Neural progenitor cell (in vitro differentiated cells): ENCODE measurements around the gene ALDH1B1. TPM values are rescaled to one million over a fixed set of nuclear protein-coding genes. Genes with fewer than 3 reads are reported as not detected.
A peak's percentile ranks its signal among the peaks of the same experiment; 100 is the strongest.

ENCODE experiments used
- DNase-seq: peaks from one replicate; pipeline ENCODE4 v3.0.0-alpha.2; 2016; ENCODE audit warnings: low spot score
- H2AFZ ChIP-seq: fragments of 200-600 bp; sonication (generic); replicated peaks from 2 replicates; pipeline ENCODE4 v1.6.1; 2016; ENCODE audit warnings: antibody characterized with exemption
- H3F3A ChIP-seq: fragments of 200-600 bp; sonication (generic); 2 replicates; pipeline ENCODE4 v1.6.1; 2016; ENCODE audit warnings: antibody characterized with exemption, low read depth
- H3K27ac ChIP-seq: fragments of 200-600 bp; sonication (generic); 2 replicates; pipeline ENCODE4 v1.5.1; 2016; ENCODE audit warnings: mild to moderate bottlenecking
- H3K27me3 ChIP-seq: fragments of 200-600 bp; sonication (generic); 2 replicates; pipeline ENCODE4 v1.6.1; 2016; ENCODE audit warnings: mild to moderate bottlenecking, moderate library complexity
- H3K36me3 ChIP-seq: fragments of 200-600 bp; sonication (generic); 2 replicates; pipeline ENCODE4 v1.5.1; 2016
- H3K4me1 ChIP-seq: fragments of 200-600 bp; sonication (generic); 2 replicates; pipeline ENCODE4 v1.6.1; 2016; ENCODE audit warnings: mixed run types
- H3K4me2 ChIP-seq: fragments of 200-600 bp; sonication (generic); 2 replicates; pipeline ENCODE4 v1.6.1; 2016
- H3K4me3 ChIP-seq: fragments of 200-600 bp; sonication (generic); 2 replicates; pipeline ENCODE4 v1.5.1; 2016
- H3K79me2 ChIP-seq: fragments of 200-600 bp; sonication (generic); 2 replicates; pipeline ENCODE4 v1.6.1; 2016; ENCODE audit warnings: low read depth
- H3K9ac ChIP-seq: fragments of 200-600 bp; sonication (generic); 2 replicates; pipeline ENCODE4 v1.6.1; 2016
- H3K9me3 ChIP-seq: fragments of 200-600 bp; sonication (generic); 2 replicates; pipeline ENCODE4 v1.5.1; 2016; ENCODE audit warnings: low read depth
- H4K20me1 ChIP-seq: fragments of 200-600 bp; sonication (generic); 2 replicates; pipeline ENCODE4 v1.6.1; 2016; ENCODE audit warnings: low read depth
- H3K27ac Mint-ChIP-seq: 3 replicates; pipeline ENCODE4 v1.8.0; 2021; ENCODE audit warnings: mixed read lengths
- H3K27me3 Mint-ChIP-seq: 2 replicates; pipeline ENCODE4 v1.8.0; 2022; ENCODE audit warnings: low read depth, mild to moderate bottlenecking, inconsistent platforms, moderate library complexity, mixed read lengths; ENCODE audit not compliant: insufficient read depth
- H3K36me3 Mint-ChIP-seq: 3 replicates; pipeline ENCODE4 v1.8.0; 2021; ENCODE audit warnings: mixed read lengths
- H3K4me1 Mint-ChIP-seq: 3 replicates; pipeline ENCODE4 v1.8.0; 2021; ENCODE audit warnings: mixed read lengths
- H3K4me3 Mint-ChIP-seq: 3 replicates; pipeline ENCODE4 v1.8.0; 2021; ENCODE audit warnings: mild to moderate bottlenecking, moderate library complexity, mixed read lengths
- H3K9me3 Mint-ChIP-seq: 3 replicates; pipeline ENCODE4 v1.8.0; 2020; ENCODE audit warnings: mixed read lengths
- CTCF ChIP-seq: fragments of 200-600 bp; sonication (generic); IDR thresholded peaks from 2 replicates; pipeline ENCODE4 v1.5.1; 2017; ENCODE audit warnings: antibody characterized with exemption, mild to moderate bottlenecking
- EZH2 ChIP-seq: fragments of 200-600 bp; sonication (generic); IDR thresholded peaks from 2 replicates; pipeline ENCODE4 v1.6.1; 2017; ENCODE audit warnings: antibody characterized with exemption, mild to moderate bottlenecking, moderate library complexity
- EZH2phosphoT487 ChIP-seq: fragments of 200-600 bp; sonication (generic); IDR thresholded peaks from 2 replicates; pipeline ENCODE4 v1.6.1; 2017; ENCODE audit warnings: antibody characterized with exemption
- total RNA-seq: library from RNA; depleted of rRNA; stranded (reverse); fragments of >200 nt; gene quantifications from 2 replicates; pipeline ENCODE4 v1.2.3, GENCODE V29; 2015; ENCODE audit warnings: low replicate concordance

Gene ALDH1B1
- total RNA-seq, 1 donor from 2014 or later: 32.9 TPM

- Histone ChIP-seq H3K27ac (no peak overlapping the region), H2AFZ (no peak overlapping the region), H3K9ac (no peak overlapping the region), H3K36me3 (no peaks in the 10 kb centered on the region), H3K79me2 (no peaks in the 10 kb centered on the region), H3K9me3 (no peaks in the 10 kb centered on the region), H3K4me1 (no peaks in the 10 kb centered on the region), H3K4me2 (no peak overlapping the region), H4K20me1 (no peaks in the 10 kb centered on the region), H3K4me3 (no peak overlapping the region), H3K27me3 (no peaks in the 10 kb centered on the region), H3F3A (no peaks in the 10 kb centered on the region)
- Mint-ChIP-seq H3K36me3 (peaks cover 5% of the 10 kb centered on the region), H3K4me3 (no peak overlapping the region), H3K27me3 (peaks cover 7% of the 10 kb centered on the region), H3K4me1 (peaks cover 5% of the 10 kb centered on the region), H3K27ac (no peak overlapping the region), H3K9me3 (peaks cover 2% of the 10 kb centered on the region)
- TF ChIP-seq EZH2: no peak
- no peak for TF ChIP-seq EZH2phosphoT487
- TF ChIP-seq CTCF: no peak
- no peak for DNase-seq
Measured at GRCh38 chr9:38435521-38435920, 43.0 kb downstream of the ALDH1B1 start.

GRCh38 chr9:38436708-38437107 is 44.2 kb downstream of the ALDH1B1 start:
- no peak overlapping the region for H3K4me3 Mint-ChIP-seq
- H3K27me3 ChIP-seq: no peaks in the 10 kb centered on the region
- peaks cover 2% of the 10 kb centered on the region for H3K9me3 Mint-ChIP-seq
- H3K27me3 Mint-ChIP-seq: peaks cover 7% of the 10 kb centered on the region
- H3K9me3 ChIP-seq: no peaks in the 10 kb centered on the region
- H3K9ac ChIP-seq: no peak overlapping the region
- no peaks in the 10 kb centered on the region for H3F3A ChIP-seq
- no peaks in the 10 kb centered on the region for H4K20me1 ChIP-seq
- no peak overlapping the region for H2AFZ ChIP-seq
- no peak overlapping the region for H3K27ac ChIP-seq
- peaks cover 5% of the 10 kb centered on the region for H3K36me3 Mint-ChIP-seq
- H3K79me2 ChIP-seq: no peaks in the 10 kb centered on the region
- H3K4me3 ChIP-seq: no peak overlapping the region
- TF ChIP-seq EZH2 (no peak), EZH2phosphoT487 (no peak)
- H3K4me2 ChIP-seq: no peak overlapping the region
- no peaks in the 10 kb centered on the region for H3K4me1 ChIP-seq
- no peak for DNase-seq
- H3K36me3 ChIP-seq: no peaks in the 10 kb centered on the region
- peaks cover 5% of the 10 kb centered on the region for H3K4me1 Mint-ChIP-seq
- H3K27ac Mint-ChIP-seq: no peak overlapping the region

GRCh38 chr9:38437193-38437823 is 44.8 kb downstream of the ALDH1B1 start:
- no peak overlapping the region for H3K4me3 Mint-ChIP-seq
- H3K4me2 ChIP-seq: no peak overlapping the region
- peaks cover 2% of the 10 kb centered on the region for H3K9me3 Mint-ChIP-seq
- no peaks in the 10 kb centered on the region for H3K36me3 ChIP-seq
- no peaks in the 10 kb centered on the region for H4K20me1 ChIP-seq
- DNase-seq: no peak
- no peak overlapping the region for H3K27ac ChIP-seq
- TF ChIP-seq EZH2 (no peak), CTCF (no peak), EZH2phosphoT487 (no peak)
- H3K27me3 ChIP-seq: no peaks in the 10 kb centered on the region
- H3K27me3 Mint-ChIP-seq: peaks cover 7% of the 10 kb centered on the region
- H3K9ac ChIP-seq: no peak overlapping the region
- peaks cover 5% of the 10 kb centered on the region for H3K36me3 Mint-ChIP-seq
- H3K79me2 ChIP-seq: no peaks in the 10 kb centered on the region
- H2AFZ ChIP-seq: no peak overlapping the region
- H3K4me3 ChIP-seq: no peak overlapping the region
- H3K27ac Mint-ChIP-seq: no peak overlapping the region
- no peaks in the 10 kb centered on the region for H3K9me3 ChIP-seq
- H3K4me1 Mint-ChIP-seq: peaks cover 5% of the 10 kb centered on the region
- H3K4me1 ChIP-seq: no peaks in the 10 kb centered on the region
- H3F3A ChIP-seq: no peaks in the 10 kb centered on the region

GRCh38 chr9:38439291-38439915 is 46.9 kb downstream of the ALDH1B1 start:
- no peaks in the 10 kb centered on the region for H3K79me2 ChIP-seq
- H3F3A ChIP-seq: no peaks in the 10 kb centered on the region
- H3K36me3 Mint-ChIP-seq: peaks cover 5% of the 10 kb centered on the region
- peaks cover 4% of the 10 kb centered on the region for H3K4me1 Mint-ChIP-seq
- H3K4me3 ChIP-seq: no peak overlapping the region
- no peak overlapping the region for H3K4me2 ChIP-seq
- H3K9ac ChIP-seq: no peak overlapping the region
- H3K9me3 Mint-ChIP-seq: peaks cover 2% of the 10 kb centered on the region
- TF ChIP-seq CTCF: no peak
- TF ChIP-seq EZH2: no peak
- TF ChIP-seq EZH2phosphoT487: no peak
- peak overlapping the region; percentile 6 for H3K27ac Mint-ChIP-seq
- H3K9me3 ChIP-seq: no peaks in the 10 kb centered on the region
- no peak overlapping the region for H2AFZ ChIP-seq
- no peaks in the 10 kb centered on the region for H3K36me3 ChIP-seq
- peaks cover 4% of the 10 kb centered on the region for H3K27me3 Mint-ChIP-seq
- DNase-seq: no peak
- H3K4me3 Mint-ChIP-seq: no peak overlapping the region
- no peaks in the 10 kb centered on the region for H3K27me3 ChIP-seq
- no peaks in the 10 kb centered on the region for H3K4me1 ChIP-seq
- no peaks in the 10 kb centered on the region for H4K20me1 ChIP-seq
- H3K27ac ChIP-seq: no peak overlapping the region
